SK-N-SH (cell line): ENCODE data around the gene DCAF17. TPM values are rescaled to one million over a fixed set of nuclear protein-coding genes. Genes with fewer than 3 reads are reported as not detected.

ENCODE experiments used
- CTCF ChIA-PET: fragments of 300-600, 350-600 bp; formaldehyde crosslinking; extraction: SDS; loops from one replicate; lab custom pipeline; 2021; lab: Yijun Ruan, JAX
- POLR2A ChIA-PET: fragments of 350-600 bp; sonication (Branson Sonifier 250); formaldehyde crosslinking; extraction: SDS; loops from one replicate; lab custom pipeline; 2020; ENCODE audit warnings: antibody characterized with exemption, inconsistent platforms; lab: Yijun Ruan, JAX
- DNase-seq: peaks from one replicate; pipeline ENCODE4 v3.0.0; 2012
- H2AFZ ChIP-seq: fragments of 200-600 bp; sonication (generic); 2 replicates; pipeline ENCODE4 v1.8.1; 2016; ENCODE audit warnings: antibody characterized with exemption, mild to moderate bottlenecking, low read depth
- H3F3A ChIP-seq: fragments of 200-600 bp; sonication (generic); replicated peaks from 2 replicates; pipeline ENCODE3; 2016; ENCODE audit warnings: antibody characterized with exemption, mild to moderate bottlenecking; ENCODE audit not compliant: insufficient read depth
- H3K27ac ChIP-seq, 2 experiments: fragments of 200-500 bp in 1 of 2; fragments of 200-600 bp in 1 of 2; sonication (Bioruptor generic) in 1 of 2; sonication (generic), shearing (Covaris generic) in 1 of 2; 2 replicates each; pipeline versions ENCODE4 v1.5.1 to v1.6.1; 2014 to 2016; ENCODE audit warnings: low read depth in 2 of 2, inconsistent platforms in 1 of 2, low read length in 1 of 2, mild to moderate bottlenecking in 1 of 2, mixed read lengths in 1 of 2
- H3K27me3 ChIP-seq: fragments of 200-600 bp; sonication (generic), shearing (Covaris generic); 2 replicates; pipeline ENCODE4 v1.6.1; 2016; ENCODE audit warnings: mixed run types; ENCODE audit not compliant: insufficient read depth
- H3K36me3 ChIP-seq, 2 experiments: fragments of 200-500 bp in 1 of 2; fragments of 200-600 bp in 1 of 2; sonication (Bioruptor generic) in 1 of 2; sonication (generic) in 1 of 2; replicated peaks in 1 of 2; 2 replicates each; pipeline versions ENCODE3 to v1.5.1; 2014 to 2016; ENCODE audit warnings: low read length in 1 of 2, mild to moderate bottlenecking in 1 of 2; ENCODE audit not compliant: insufficient read depth in 2 of 2, control insufficient read depth in 1 of 2
- H3K4me1 ChIP-seq, 2 experiments: fragments of 200-500 bp in 1 of 2; fragments of 200-600 bp in 1 of 2; sonication (Bioruptor generic) in 1 of 2; sonication (generic), shearing (Covaris generic) in 1 of 2; 2 replicates each; pipeline versions ENCODE4 v1.5.1 to v1.6.1; 2014 to 2016; ENCODE audit warnings: low read depth in 1 of 2, low read length in 1 of 2, mixed run types in 1 of 2; ENCODE audit not compliant: insufficient read depth in 2 of 2, control insufficient read depth in 1 of 2
- H3K4me2 ChIP-seq: fragments of 200-600 bp; sonication (generic), shearing (Covaris generic); 2 replicates; pipeline ENCODE4 v1.6.1; 2017; ENCODE audit warnings: mixed run types
- H3K4me3 ChIP-seq, 2 experiments: fragments of 200-500 bp in 1 of 2; fragments of 200-600 bp in 1 of 2; sonication (Bioruptor generic) in 1 of 2; sonication (generic), shearing (Covaris generic) in 1 of 2; 2 replicates each; pipeline versions ENCODE4 v1.5.1 to v1.8.1; 2014 to 2016; ENCODE audit warnings: low read depth in 2 of 2, inconsistent platforms in 1 of 2, low read length in 1 of 2, mild to moderate bottlenecking in 1 of 2, mixed read lengths in 1 of 2, moderate library complexity in 1 of 2
- H3K79me2 ChIP-seq: fragments of 200-600 bp; sonication (generic); 2 replicates; pipeline ENCODE4 v1.8.1; 2017; ENCODE audit warnings: mild to moderate bottlenecking; ENCODE audit not compliant: insufficient read depth
- H3K9ac ChIP-seq: fragments of 200-600 bp; sonication (generic); 2 replicates; pipeline ENCODE4 v1.6.1; 2017; ENCODE audit warnings: mixed run types
- H3K9me2 ChIP-seq: fragments of 200-600 bp; sonication (generic); 2 replicates; pipeline ENCODE4 v1.6.1; 2017; ENCODE audit warnings: mixed run types
- H3K9me3 ChIP-seq: fragments of 200-600 bp; sonication (generic); 2 replicates; pipeline ENCODE4 v1.6.1; 2017; ENCODE audit warnings: mixed run types, mild to moderate bottlenecking, moderate library complexity
- H4K20me1 ChIP-seq: fragments of 200-600 bp; sonication (generic); 2 replicates; pipeline ENCODE4 v1.6.1; 2017; ENCODE audit warnings: mild to moderate bottlenecking, mixed run types; ENCODE audit not compliant: insufficient read depth
- CTCF ChIP-seq: fragments of 200-600 bp; sonication (generic); IDR thresholded peaks from 2 replicates; pipeline ENCODE4 v1.6.1; 2017; ENCODE audit warnings: antibody characterized with exemption, mild to moderate bottlenecking, moderate library complexity
- ELF1 ChIP-seq: IDR thresholded peaks from 2 replicates; pipeline ENCODE4 v1.4.0; 2012
- EP300 ChIP-seq, 2 experiments: IDR thresholded peaks; 2 replicates each; pipeline versions ENCODE4 v1.4.0 to v1.6.1; 2012; ENCODE audit warnings: borderline replicate concordance in 1 of 2, low read depth in 1 of 2, low read length in 1 of 2
- EZH2phosphoT487 ChIP-seq: fragments of 200-600 bp; sonication (generic); IDR thresholded peaks from 2 replicates; pipeline ENCODE4 v1.6.1; 2017; ENCODE audit warnings: low read depth, mixed run types, mild to moderate bottlenecking, antibody characterized with exemption, moderate library complexity, borderline replicate concordance
- FOSL2 ChIP-seq: IDR thresholded peaks from 2 replicates; pipeline ENCODE4 v1.4.0; 2012; ENCODE audit warnings: low read depth, mild to moderate bottlenecking, moderate library complexity, borderline replicate concordance
- FOXJ3 ChIP-seq: sonication (generic); formaldehyde crosslinking; IDR thresholded peaks from 2 replicates; pipeline ENCODE4 v1.5.1; 2020; ENCODE audit warnings: mild to moderate bottlenecking, missing genetic modification reagents
- FOXM1 ChIP-seq: IDR thresholded peaks from 2 replicates; pipeline ENCODE4 v1.4.0; 2012; ENCODE audit warnings: low read depth, mild to moderate bottlenecking
- GATA2 ChIP-seq: sonication (generic); formaldehyde crosslinking; IDR thresholded peaks from 2 replicates; pipeline ENCODE4 v1.5.0; 2020; ENCODE audit warnings: mild to moderate bottlenecking, missing genetic modification reagents
- JUND ChIP-seq: IDR thresholded peaks from 2 replicates; pipeline ENCODE4 v1.4.0; 2012
- MEF2A ChIP-seq: IDR thresholded peaks from 2 replicates; pipeline ENCODE4 v1.4.0; 2012; ENCODE audit warnings: low read depth, borderline replicate concordance
- MXI1 ChIP-seq: IDR thresholded peaks from 2 replicates; pipeline ENCODE4 v1.6.1; 2012; ENCODE audit warnings: mild to moderate bottlenecking, low read depth, low read length, improper control_type of control experiment
- NFIC ChIP-seq: IDR thresholded peaks from 2 replicates; pipeline ENCODE4 v1.4.0; 2012; ENCODE audit warnings: borderline replicate concordance
- PBX3 ChIP-seq: IDR thresholded peaks from 2 replicates; pipeline ENCODE4; 2012
- RFX5 ChIP-seq: IDR thresholded peaks from 2 replicates; pipeline ENCODE4 v1.6.1; 2012; ENCODE audit warnings: mild to moderate bottlenecking, improper control_type of control experiment, low read length
- SIN3A ChIP-seq: IDR thresholded peaks from 2 replicates; pipeline ENCODE4 v1.6.1; 2012; ENCODE audit warnings: low read depth, mild to moderate bottlenecking, low read length, moderate library complexity, borderline replicate concordance
- USF1 ChIP-seq: IDR thresholded peaks from 2 replicates; pipeline ENCODE4 v1.4.0; 2012; ENCODE audit warnings: low read depth, borderline replicate concordance
- USF2 ChIP-seq: fragments of 150-350 bp; IDR thresholded peaks from 2 replicates; pipeline ENCODE4 v1.6.1; 2017; ENCODE audit warnings: antibody characterized with exemption, low read length, low read depth, borderline replicate concordance
- YY1 ChIP-seq: IDR thresholded peaks from 2 replicates; pipeline ENCODE4 v1.4.0; 2012; ENCODE audit warnings: low read depth, mild to moderate bottlenecking
- ZBTB33 ChIP-seq: IDR thresholded peaks from 2 replicates; pipeline ENCODE4 v1.4.0; 2012; ENCODE audit warnings: low read depth, borderline replicate concordance
- WGBS: methylation state at CpG from one replicate; pipeline ENCODE4 v1.1.6; 2017; ENCODE audit warnings: low lambda C conversion rate; 5-methylcytosine and 5-hydroxymethylcytosine counted together
- polyA plus RNA-seq, 3 experiments: library from polyadenylated mRNA; depleted of rRNA; stranded (reverse); fragments of >200 nt; gene quantifications; 2 replicates each; pipeline ENCODE4 v1.2.3, GENCODE V29; 2012

The DCAF17 gene
- polyA plus RNA-seq, 1 of the 3 experiments (the other 2 are of a cell fraction) = 4.9 TPM

GRCh38 chr2:171390941-171391516, 43.0 kb upstream of the DCAF17 start:
- no peaks in the 10 kb centered on the region for H3K9me2 ChIP-seq
- CTCF ChIA-PET = no interaction called here
- H3K36me3 ChIP-seq = no peaks in the 10 kb centered on the region
- H3K4me3 ChIP-seq = no peak overlapping the region
- H3K27me3 ChIP-seq = no peaks in the 10 kb centered on the region
- no peak for DNase-seq
- H3K4me1 ChIP-seq = peaks cover 0 to 14% of the 10 kb centered on the region in 2 experiments; a peak in 1 of 4 replicates
- WGBS = 73% methylated on average over 1 of the region's 1 CpG
- 0 out of 2 replicates have a peak, but pooled peaks cover 4% of the 10 kb centered on the region for H3K9me3 ChIP-seq
- peaks cover 18% of the 10 kb centered on the region for H3F3A ChIP-seq
- TF ChIP-seq FOXM1 (no peak), ELF1 (no peak), USF1 (no peak), FOSL2 (0 out of 2 replicates have a peak, but pooled peaks have one; percentile 14), CTCF (no peak), ZBTB33 (no peak), PBX3 (peak; percentile 37; the same call in 1 of the 2 replicates), JUND (no peak), EP300 (IDR thresholded peaks at IDR 0.05; ENCODE audit: borderline replicate concordance in 1 of 2, low read depth in 1 of 2, low read length in 1 of 2) (no peak)
- H2AFZ ChIP-seq = no peak overlapping the region
- H3K9ac ChIP-seq = no peak overlapping the region
- no peaks in the 10 kb centered on the region for H4K20me1 ChIP-seq
- peak overlapping the region; percentile 1; the same call in 1 of the 2 replicates for H3K4me2 ChIP-seq
- POLR2A ChIA-PET = no interaction called here
- no peaks in the 10 kb centered on the region for H3K79me2 ChIP-seq
- peak overlapping the region in 1 of 2 experiments; percentile 24; a peak in 2 of 4 replicates for H3K27ac ChIP-seq

- H3K27ac ChIP-seq = peak overlapping the region in 1 of 2 experiments; percentile 24; a peak in 2 of 4 replicates
- ChIA-PET CTCF (interaction anchor here (0.6 kb wide), 1 partner anchor 31 kb away, joined by 3 read pairs; no protein-coding TSS in a partner anchor), POLR2A (no interaction called here)
- H3K79me2 ChIP-seq = no peaks in the 10 kb centered on the region
- H3K9ac ChIP-seq = no peak overlapping the region
- H3K9me3 ChIP-seq = 0 out of 2 replicates have a peak, but pooled peaks cover 4% of the 10 kb centered on the region
- H3K27me3 ChIP-seq = no peaks in the 10 kb centered on the region
- H3F3A ChIP-seq = peaks cover 18% of the 10 kb centered on the region
- 85% methylated on average over 2 of the region's 2 CpGs for WGBS
- peak overlapping the region; percentile 1; the same call in 1 of the 2 replicates for H3K4me2 ChIP-seq
- no peak overlapping the region for H2AFZ ChIP-seq
- no peak overlapping the region for H3K4me3 ChIP-seq
- no peak for DNase-seq
- H4K20me1 ChIP-seq = no peaks in the 10 kb centered on the region
- H3K36me3 ChIP-seq = no peaks in the 10 kb centered on the region
- H3K9me2 ChIP-seq = no peaks in the 10 kb centered on the region
- peaks cover 0 to 14% of the 10 kb centered on the region in 2 experiments; a peak in 1 of 4 replicates for H3K4me1 ChIP-seq
- TF ChIP-seq MEF2A (no peak), SIN3A (no peak), YY1 (no peak), USF2 (no peak), NFIC (no peak), EZH2phosphoT487 (no peak), FOXJ3 (CRISPR knock-in tag) (no peak), MXI1 (no peak), GATA2 (CRISPR knock-in tag) (no peak), RFX5 (no peak), USF1 (no peak), EP300 (IDR thresholded peaks at IDR 0.05; ENCODE audit: borderline replicate concordance in 1 of 2, low read depth in 1 of 2, low read length in 1 of 2) (no peak), JUND (no peak)
Observed at GRCh38 chr2:171391532-171391931, 42.5 kb upstream of the DCAF17 start.
